Common myeloid progenitor, CD34-positive (primary cell): ENCODE data around the gene ATP6V0A4.
"Not testable (repeated sequence)": the region's sequence is repeated elsewhere in the genome, so short reads cannot be mapped to it uniquely, and the experiment has no call there.

Source experiments
- CTCF ChIA-PET: fragments of 350-600 bp; sonication (Branson Sonifier 250); formaldehyde crosslinking; loops from one replicate; lab custom pipeline; 2021; ENCODE audit warnings: antibody characterized with exemption; lab: Charles Lee
- POLR2A ChIA-PET: fragments of 350-600 bp; sonication (Branson Sonifier 250); formaldehyde crosslinking; loops from one replicate; lab custom pipeline; 2021; ENCODE audit warnings: antibody characterized with exemption; lab: Charles Lee
- DNase-seq, 3 donors: peaks; one replicate each; pipeline versions ENCODE4 v3.0.0 to v3.0.0-alpha.2; 2013
- H3K27ac ChIP-seq, 2 experiments: 1 replicate in 1 of 2; 2 replicates in 1 of 2; pipeline ENCODE4 v1.7.0; 2013; ENCODE audit warnings: inconsistent platforms in 2 of 2, low read length in 2 of 2, mild to moderate bottlenecking in 2 of 2, low read depth in 1 of 2, moderate library complexity in 1 of 2; ENCODE audit not compliant: severe bottlenecking in 2 of 2, insufficient read depth in 1 of 2, poor library complexity in 1 of 2
- H3K27me3 ChIP-seq, 5 experiments: replicated peaks in 2 of 5; 1 replicate in 3 of 5; 2 replicates in 2 of 5; pipeline versions ENCODE4 v1.6.1 to v1.7.0; 2013; ENCODE audit warnings: low read length in 4 of 5, mild to moderate bottlenecking in 2 of 5, moderate library complexity in 2 of 5, inconsistent platforms in 1 of 5; ENCODE audit not compliant: insufficient read depth in 5 of 5, control insufficient read depth in 4 of 5
- H3K36me3 ChIP-seq, 4 experiments: 1 replicate in 2 of 4; 2 replicates in 2 of 4; pipeline versions ENCODE4 v1.6.1 to v1.7.0; 2013; ENCODE audit warnings: low read length in 3 of 4, control low read depth in 1 of 4, mild to moderate bottlenecking in 1 of 4; ENCODE audit not compliant: control insufficient read depth in 4 of 4, insufficient read depth in 4 of 4
- H3K4me1 ChIP-seq, 4 experiments: 1 replicate in 3 of 4; 2 replicates in 1 of 4; pipeline versions ENCODE4 v1.6.1 to v1.7.1; 2013; ENCODE audit warnings: low read length in 3 of 4, mild to moderate bottlenecking in 3 of 4, control low read depth in 1 of 4, inconsistent platforms in 1 of 4, moderate library complexity in 1 of 4; ENCODE audit not compliant: control insufficient read depth in 4 of 4, insufficient read depth in 4 of 4; ENCODE audit errors: control extremely low read depth in 1 of 4
- H3K4me3 ChIP-seq, 7 experiments: 1 replicate in 4 of 7; 2 replicates in 3 of 7; pipeline versions ENCODE4 v1.5.1 to v1.7.0; 2013; ENCODE audit warnings: mild to moderate bottlenecking in 7 of 7, low read length in 6 of 7, moderate library complexity in 6 of 7, inconsistent platforms in 2 of 7, low read depth in 2 of 7, control low read depth in 1 of 7; ENCODE audit not compliant: insufficient read depth in 4 of 7, control insufficient read depth in 1 of 7; ENCODE audit errors: extremely low read depth in 1 of 7
- H3K9me3 ChIP-seq, 5 experiments: 1 replicate in 4 of 5; 2 replicates in 1 of 5; pipeline versions ENCODE4 v1.6.1 to v1.7.1; 2013; ENCODE audit warnings: low read length in 4 of 5, mild to moderate bottlenecking in 2 of 5, inconsistent platforms in 1 of 5, low read depth in 1 of 5, moderate library complexity in 1 of 5; ENCODE audit not compliant: control insufficient read depth in 4 of 5, insufficient read depth in 2 of 5; ENCODE audit errors: control extremely low read depth in 1 of 5
- WGBS: methylation state at CpG from one replicate; pipeline ENCODE4 v1.1.5; 2013; ENCODE audit not compliant: insufficient coverage; 5-methylcytosine and 5-hydroxymethylcytosine counted together

Gene ATP6V0A4

GRCh38 chr7:138822867-138823535 is 25.0 kb upstream of the ATP6V0A4 start:
- CTCF ChIA-PET: no interaction called here
- no peak for DNase-seq
- WGBS: 100% methylated on average over 2 of the region's 11 CpGs
- H3K36me3 ChIP-seq: no peaks in the 10 kb centered on the region
- H3K9me3 ChIP-seq: peaks cover 0 to 9% (median 4%) of the 10 kb centered on the region in 5 experiments
- H3K4me1 ChIP-seq: no peaks in the 10 kb centered on the region
- H3K27me3 ChIP-seq: no peaks in the 10 kb centered on the region
- H3K27ac ChIP-seq: no peak overlapping the region
- POLR2A ChIA-PET: no interaction called here
- no peak overlapping the region for H3K4me3 ChIP-seq

GRCh38 chr7:138821912-138822311 is 23.9 kb upstream of the ATP6V0A4 start:
- POLR2A ChIA-PET: no interaction called here
- Histone ChIP-seq H3K4me3 (no peak overlapping the region), H3K4me1 (no peaks in the 10 kb centered on the region), H3K27ac (no peak overlapping the region), H3K27me3 (no peaks in the 10 kb centered on the region), H3K9me3 (peaks cover 0 to 9% (median 4%) of the 10 kb centered on the region in 5 experiments), H3K36me3 (no peaks in the 10 kb centered on the region)
- WGBS: 97% methylated on average over 7 of the region's 7 CpGs
- DNase-seq: no peak
- CTCF ChIA-PET: no interaction called here

DNA sequence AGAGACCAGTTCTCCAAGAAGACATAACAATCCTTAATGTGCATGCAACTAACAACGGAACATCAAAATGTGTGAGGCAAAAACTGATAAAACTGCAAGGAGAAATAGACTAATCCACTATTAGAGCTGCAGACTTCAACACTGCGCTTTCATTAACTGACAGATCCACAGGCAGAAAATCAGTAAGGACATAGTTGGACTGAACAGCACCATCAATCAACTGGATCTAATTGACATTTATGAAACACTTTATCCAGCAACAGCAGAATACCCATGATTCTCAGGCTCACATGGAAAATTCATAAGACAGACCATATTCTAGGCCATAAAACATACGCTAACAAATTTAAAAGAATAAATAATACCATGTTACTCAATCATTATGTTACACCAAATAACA is 21.6 kb upstream of the ATP6V0A4 start:
- POLR2A ChIA-PET: no interaction called here

DNA sequence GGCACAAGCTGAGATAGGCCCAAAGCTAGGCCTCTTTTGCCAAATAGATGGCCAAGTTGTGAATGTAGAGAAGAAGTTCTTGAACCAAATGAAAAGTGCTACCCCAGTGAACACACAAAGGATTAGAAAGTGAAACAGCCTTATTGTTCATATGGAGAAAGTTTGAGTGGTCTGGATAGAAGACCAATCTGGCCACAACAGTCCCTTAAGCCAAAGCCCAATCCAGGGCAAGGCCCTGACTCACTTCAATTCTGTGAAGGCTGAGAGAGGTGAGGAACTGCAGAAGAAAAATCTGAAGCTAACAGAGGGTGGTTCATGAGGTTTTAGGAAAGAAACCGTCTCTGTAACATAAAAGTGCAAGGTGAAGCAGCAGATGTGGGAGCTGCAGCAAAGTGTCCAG is 18.7 kb upstream of the ATP6V0A4 start:
- ChIA-PET POLR2A (no interaction called here), CTCF (no interaction called here)
- Histone ChIP-seq H3K9me3 (peaks cover 0 to under 1% (median 0%) of the 10 kb centered on the region in 5 experiments), H3K27me3 (no peaks in the 10 kb centered on the region), H3K4me1 (peaks cover 0 to 3% (median 0%) of the 10 kb centered on the region in 4 experiments), H3K27ac (no peak overlapping the region), H3K36me3 (no peaks in the 10 kb centered on the region), H3K4me3 (no peak overlapping the region)
- WGBS: 100% methylated on average over 1 of the region's 1 CpG
- no peak for DNase-seq

More for the DNA sequence above, 21.6 kb upstream of the ATP6V0A4 start:
- H3K36me3 ChIP-seq: no peaks in the 10 kb centered on the region
- CTCF ChIA-PET: no interaction called here
- no peaks in the 10 kb centered on the region for H3K27me3 ChIP-seq
- H3K4me1 ChIP-seq: no peaks in the 10 kb centered on the region
- 83% methylated on average over 2 of the region's 3 CpGs for WGBS
- no peak for DNase-seq
- no peak overlapping the region for H3K27ac ChIP-seq
- H3K9me3 ChIP-seq: peaks cover 0 to 3% (median 0%) of the 10 kb centered on the region in 5 experiments
- H3K4me3 ChIP-seq: no peak overlapping the region

GRCh38 chr7:138814816-138815332 is 16.9 kb upstream of the ATP6V0A4 start:
- no CpG with 5 or more reads among the region's 1 CpG for WGBS
- no peak overlapping the region for H3K27ac ChIP-seq
- H3K36me3 ChIP-seq: no peaks in the 10 kb centered on the region
- ChIA-PET POLR2A (interaction anchor here (0.6 kb wide), 1 partner anchor 756 kb away, joined by 4 read pairs; no protein-coding TSS in a partner anchor), CTCF (interaction anchor here (0.6 to 1.4 kb wide), 3 partner anchors 22 to 900 kb away, joined by 3 read pairs; no protein-coding TSS in a partner anchor)
- peaks cover 0 to 3% (median 0%) of the 10 kb centered on the region in 4 experiments for H3K4me1 ChIP-seq
- DNase-seq: peak in 1 of 3 donors; percentile 6
- no peak overlapping the region for H3K4me3 ChIP-seq
- no peaks in the 10 kb centered on the region for H3K27me3 ChIP-seq
- H3K9me3 ChIP-seq: no peaks in the 10 kb centered on the region

DNA sequence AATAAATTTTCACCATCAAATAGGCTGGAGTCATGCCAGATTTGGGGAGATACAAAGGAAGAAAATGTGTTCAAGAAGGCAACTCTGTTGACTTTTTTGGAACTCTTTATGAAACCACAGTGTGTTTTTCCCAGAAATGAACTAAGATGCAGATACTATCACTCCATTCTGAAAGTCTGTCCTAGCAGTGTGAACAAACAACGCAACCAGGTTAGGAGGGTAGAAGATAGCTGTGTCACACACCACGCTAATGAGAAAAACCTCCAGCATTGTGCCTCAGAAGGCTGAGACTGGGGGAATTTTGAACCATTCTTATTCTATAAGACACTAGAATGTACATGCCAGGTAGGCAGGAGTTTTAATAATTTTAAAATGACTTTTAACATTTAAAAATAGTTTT is 15.9 kb upstream of the ATP6V0A4 start:
- H3K27ac ChIP-seq: no peak overlapping the region
- H3K9me3 ChIP-seq: no peaks in the 10 kb centered on the region
- ChIA-PET CTCF (interaction anchor here (1.2 to 1.4 kb wide), 2 partner anchors 21 to 75 kb away, joined by 3 read pairs; no protein-coding TSS in a partner anchor), POLR2A (no interaction called here)
- no peak overlapping the region for H3K4me3 ChIP-seq
- no CpG with 5 or more reads among the region's 2 CpGs for WGBS
- H3K4me1 ChIP-seq: peaks cover 0 to 3% (median 0%) of the 10 kb centered on the region in 4 experiments
- DNase-seq: no peak
- no peaks in the 10 kb centered on the region for H3K36me3 ChIP-seq
- no peaks in the 10 kb centered on the region for H3K27me3 ChIP-seq

DNA sequence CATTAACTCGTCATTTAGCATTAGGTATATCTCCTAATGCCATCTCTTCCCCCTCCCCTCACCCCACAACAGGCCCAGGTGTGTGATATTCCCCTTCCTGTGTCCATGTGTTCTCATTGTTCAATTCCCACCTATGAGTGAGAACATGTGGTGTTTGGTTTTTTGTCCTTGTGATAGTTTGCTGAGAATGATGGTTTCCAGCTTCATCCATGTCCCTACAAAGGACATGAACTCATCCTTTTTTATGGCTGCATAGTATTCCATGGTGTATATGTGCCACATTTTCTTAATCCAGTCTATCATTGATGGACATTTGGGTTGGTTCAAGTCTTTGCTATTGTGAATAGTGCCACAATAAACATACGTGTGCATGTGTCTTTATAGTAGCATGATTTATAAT is 13.3 kb upstream of the ATP6V0A4 start:
- H3K27ac ChIP-seq, H3K9me3 ChIP-seq, H3K36me3 ChIP-seq, H3K27me3 ChIP-seq, DNase-seq, H3K4me3 ChIP-seq, POLR2A ChIA-PET, H3K4me1 ChIP-seq, CTCF ChIA-PET: not testable (repeated sequence)
- WGBS: no CpG with 5 or more reads among the region's 2 CpGs
